ENCODE measurements around the gene TSPAN9.

GRCh38 chr12:3098436-3098835, 21.3 kb downstream of the TSPAN9 start:
- TF ChIP-seq GATA2 (IDR thresholded peaks at IDR 0.05; ENCODE audit: low read depth, low read length) (no peak), GATA3 (IDR thresholded peaks at IDR 0.05; ENCODE audit: low read depth, low read length) (no peak)

All from SH-SY5Y (cell line).